ENCODE results near the gene CPLX1. TPM values are rescaled to one million over a fixed set of nuclear protein-coding genes. Genes with fewer than 3 reads are reported as not detected.

Gene CPLX1
- total RNA-seq, 4 donors from 2014 or later, result 0.34 to 3.8 (median 0.74) TPM

DNA sequence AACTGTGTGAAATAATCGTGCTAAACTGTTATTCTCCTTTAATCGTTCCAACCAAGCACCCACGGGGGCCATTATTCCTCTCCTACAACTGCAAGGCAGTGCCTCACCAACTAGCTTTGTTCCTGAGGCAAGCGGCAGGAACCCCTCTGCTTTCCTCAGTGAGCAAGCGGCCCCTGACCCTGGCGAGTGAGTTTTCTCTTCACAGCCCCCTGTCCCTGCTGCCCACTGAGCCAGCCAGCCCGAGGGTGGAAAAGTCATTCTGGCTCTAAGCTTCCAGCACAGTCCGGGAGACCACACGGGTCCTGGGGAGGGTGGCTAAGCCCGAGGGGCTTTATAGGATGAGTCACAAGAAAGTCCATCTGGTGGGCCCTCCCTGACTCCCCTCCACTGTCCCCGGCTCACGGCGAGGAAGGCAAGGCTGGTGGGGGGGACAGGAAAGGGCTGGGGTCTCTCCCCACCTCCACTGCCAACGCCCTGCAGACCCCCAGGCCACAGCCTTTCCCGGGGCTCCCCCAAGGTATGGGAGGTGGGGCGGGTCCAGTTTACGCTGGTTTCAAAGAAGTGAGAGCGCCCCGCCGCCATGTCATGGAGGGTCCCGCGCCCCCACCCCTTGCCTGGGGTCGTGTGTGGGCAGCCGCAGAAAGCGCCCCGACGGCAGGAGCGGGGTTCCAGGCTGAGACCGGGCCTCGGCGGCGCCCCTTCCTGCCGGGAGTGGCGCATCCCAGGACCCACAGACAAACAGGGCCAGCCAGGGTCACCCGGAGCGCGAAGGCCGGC is 45.0 kb downstream of the CPLX1 start:
- TF ChIP-seq, protein P1, sequence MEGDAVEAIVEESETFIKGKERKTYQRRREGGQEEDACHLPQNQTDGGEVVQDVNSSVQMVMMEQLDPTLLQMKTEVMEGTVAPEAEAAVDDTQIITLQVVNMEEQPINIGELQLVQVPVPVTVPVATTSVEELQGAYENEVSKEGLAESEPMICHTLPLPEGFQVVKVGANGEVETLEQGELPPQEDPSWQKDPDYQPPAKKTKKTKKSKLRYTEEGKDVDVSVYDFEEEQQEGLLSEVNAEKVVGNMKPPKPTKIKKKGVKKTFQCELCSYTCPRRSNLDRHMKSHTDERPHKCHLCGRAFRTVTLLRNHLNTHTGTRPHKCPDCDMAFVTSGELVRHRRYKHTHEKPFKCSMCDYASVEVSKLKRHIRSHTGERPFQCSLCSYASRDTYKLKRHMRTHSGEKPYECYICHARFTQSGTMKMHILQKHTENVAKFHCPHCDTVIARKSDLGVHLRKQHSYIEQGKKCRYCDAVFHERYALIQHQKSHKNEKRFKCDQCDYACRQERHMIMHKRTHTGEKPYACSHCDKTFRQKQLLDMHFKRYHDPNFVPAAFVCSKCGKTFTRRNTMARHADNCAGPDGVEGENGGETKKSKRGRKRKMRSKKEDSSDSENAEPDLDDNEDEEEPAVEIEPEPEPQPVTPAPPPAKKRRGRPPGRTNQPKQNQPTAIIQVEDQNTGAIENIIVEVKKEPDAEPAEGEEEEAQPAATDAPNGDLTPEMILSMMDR (IDR thresholded peaks at IDR 0.05; ENCODE audit: low read depth), result no peak

DNA sequence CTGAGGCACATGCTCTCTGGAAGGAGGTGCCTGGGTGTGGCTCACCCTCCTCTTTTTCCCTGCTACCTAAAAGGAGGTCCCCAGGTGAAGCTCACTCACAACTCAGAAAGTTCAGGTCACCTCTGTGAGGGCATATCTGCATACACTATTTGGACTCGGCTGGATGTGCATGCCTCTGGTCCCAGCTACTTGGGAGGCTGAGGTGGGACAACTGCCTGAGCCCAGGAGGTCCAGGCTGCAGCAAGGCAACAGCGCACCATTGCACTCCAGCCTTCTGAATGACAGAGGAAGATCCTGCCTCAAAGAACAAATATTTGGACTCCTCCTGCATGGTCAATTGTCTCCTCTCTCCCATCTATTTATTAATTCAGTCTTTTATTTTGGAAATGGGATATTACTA is 46.4 kb downstream of the CPLX1 start:
- TF ChIP-seq, protein P1 (IDR thresholded peaks at IDR 0.05; ENCODE audit: low read depth), result no peak

DNA sequence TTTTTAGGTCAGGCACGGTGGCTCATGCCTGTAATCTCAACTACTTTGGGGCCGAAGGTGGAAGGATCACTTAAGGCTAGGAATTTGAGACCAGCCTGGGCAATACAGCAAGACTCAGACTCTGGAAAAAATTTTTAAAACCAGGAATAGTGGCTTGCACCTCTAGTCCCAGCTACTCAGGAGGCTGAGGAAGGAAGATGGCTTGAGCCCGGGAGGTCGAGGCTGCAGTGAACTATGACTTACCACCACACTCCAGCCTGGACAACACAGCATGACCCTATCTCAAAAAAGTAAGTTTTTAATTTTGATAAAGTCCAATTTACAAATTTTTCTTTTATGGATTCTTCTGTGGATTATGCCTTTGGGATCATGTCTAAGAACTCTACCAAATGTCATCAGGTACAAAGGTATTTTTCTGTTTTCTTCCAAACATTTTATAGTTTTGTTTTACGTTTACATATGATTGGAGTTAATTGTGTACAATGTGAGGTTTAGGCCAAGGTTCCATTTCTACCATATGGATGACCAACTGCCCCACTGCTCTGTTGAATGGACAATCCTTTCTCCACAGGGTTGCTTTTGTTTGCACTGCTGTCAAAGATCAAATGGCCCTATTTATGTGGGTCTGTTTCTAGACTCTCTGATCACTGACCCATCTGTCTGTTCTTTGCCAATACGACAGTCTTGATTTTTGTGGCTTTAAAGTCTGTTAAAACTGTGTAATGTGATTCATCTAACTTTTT is 48.2 kb downstream of the CPLX1 start:
- TF ChIP-seq, protein P1 (IDR thresholded peaks at IDR 0.05; ENCODE audit: low read depth), result no peak

DNA sequence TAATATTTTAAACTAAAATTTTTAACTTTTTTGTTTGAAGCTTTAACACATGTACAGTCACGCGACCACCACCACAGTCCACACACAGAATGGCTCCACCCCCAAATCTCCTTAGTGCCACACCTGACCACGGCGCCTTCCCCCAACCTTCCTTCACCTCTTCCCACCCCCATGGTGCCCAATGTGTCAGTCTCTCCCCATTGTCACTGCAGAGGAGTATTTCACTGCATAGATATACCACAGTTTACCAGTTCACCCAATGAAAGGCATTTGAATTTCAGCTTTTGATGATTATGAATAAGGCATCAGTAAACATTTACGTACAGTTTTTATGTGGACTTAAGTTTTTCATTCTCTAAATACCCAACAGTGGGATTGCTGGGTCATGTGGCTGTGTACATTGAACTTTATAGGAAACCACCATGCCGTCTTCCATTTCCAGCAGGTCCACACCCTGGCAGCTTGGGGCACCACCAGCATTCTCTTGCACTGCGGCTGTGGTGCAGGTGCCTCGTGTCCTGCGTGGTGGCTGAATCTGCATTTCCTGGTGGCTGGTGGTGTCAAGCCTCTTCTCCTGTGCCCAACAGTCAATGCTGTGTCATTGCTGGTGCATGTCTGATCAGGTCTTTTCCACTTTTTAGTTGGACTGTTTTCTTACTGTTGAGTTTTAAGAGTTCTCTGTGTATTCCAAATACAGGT is 49.0 kb downstream of the CPLX1 start:
- TF ChIP-seq, protein P1 (IDR thresholded peaks at IDR 0.05; ENCODE audit: low read depth), result no peak

DNA sequence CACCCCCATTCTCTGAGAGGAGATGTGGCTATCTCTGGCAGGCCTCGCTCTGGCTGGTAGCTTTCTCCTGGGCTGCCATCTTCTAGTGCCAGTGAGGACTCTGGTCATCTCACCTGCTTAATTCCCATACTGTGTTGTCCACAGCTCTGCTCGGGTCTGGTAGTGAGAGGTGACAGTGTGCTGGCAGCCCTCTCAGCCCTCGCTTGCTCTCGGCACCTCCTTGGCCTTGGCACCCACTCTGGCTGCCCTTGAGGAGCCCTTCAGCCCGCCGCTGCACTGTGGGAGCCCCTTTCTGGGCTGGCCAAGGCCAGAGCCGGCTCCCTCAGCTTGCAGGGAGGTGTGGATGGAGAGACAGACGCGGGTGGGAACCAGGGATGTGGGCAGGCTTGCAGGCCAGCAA is 52.7 kb downstream of the CPLX1 start:
- TF ChIP-seq, protein P1 (IDR thresholded peaks at IDR 0.05; ENCODE audit: low read depth), result no peak

DNA sequence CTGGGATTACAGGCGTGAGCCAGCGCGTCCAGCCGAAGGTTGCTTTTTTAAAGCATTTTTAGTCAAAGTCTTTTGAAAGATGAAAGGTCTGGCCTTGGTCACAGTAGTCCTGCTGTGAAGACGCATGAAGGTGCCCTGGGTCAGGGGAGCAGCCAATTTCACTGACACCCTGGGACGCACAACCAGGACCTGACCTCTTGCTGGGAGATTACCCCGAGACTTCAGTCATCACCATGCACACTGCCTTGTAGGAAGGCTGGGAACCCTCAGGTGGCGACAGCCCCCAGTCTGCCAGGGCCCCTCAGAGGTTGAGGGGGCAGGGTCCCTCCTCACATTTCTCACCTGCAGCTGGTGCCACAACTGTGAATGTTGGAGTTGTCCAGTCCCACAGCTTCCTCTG is 53.2 kb downstream of the CPLX1 start:
- TF ChIP-seq, protein P1 (IDR thresholded peaks at IDR 0.05; ENCODE audit: low read depth), result no peak

DNA sequence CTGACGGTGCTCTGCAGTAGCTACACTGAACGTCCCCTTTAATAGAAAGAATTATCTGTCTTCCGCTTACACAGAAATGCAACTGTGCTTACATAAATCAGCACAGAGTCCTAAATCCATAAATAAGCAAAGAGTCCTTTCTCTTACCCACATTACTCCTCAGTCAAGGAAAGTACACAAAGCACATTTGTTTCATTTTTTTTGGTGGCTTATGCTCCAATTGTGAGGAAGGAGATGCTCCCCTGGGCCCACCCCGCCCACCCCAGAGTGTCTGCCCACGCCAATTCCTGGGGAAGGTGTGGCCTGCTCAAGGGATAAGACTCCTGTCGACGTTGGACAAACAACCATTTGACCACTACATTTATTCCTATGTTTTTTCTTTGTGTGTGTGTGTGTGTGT is 53.8 kb downstream of the CPLX1 start:
- TF ChIP-seq, protein P1 (IDR thresholded peaks at IDR 0.05; ENCODE audit: low read depth), result no peak

Measured in subcutaneous adipose tissue (tissue), 4 donors.